ENCODE data around the gene TXNRD3. TPM values are rescaled to one million over a fixed set of nuclear protein-coding genes. Genes with fewer than 3 reads are reported as not detected.
"Not testable (repeated sequence)": the region's sequence is repeated elsewhere in the genome, so short reads cannot be mapped to it uniquely, and the experiment has no call there.

The TXNRD3 gene
- total and polyA plus RNA-seq, 8 donors = 4.4 to 8.3 (median 5.8) TPM

DNA sequence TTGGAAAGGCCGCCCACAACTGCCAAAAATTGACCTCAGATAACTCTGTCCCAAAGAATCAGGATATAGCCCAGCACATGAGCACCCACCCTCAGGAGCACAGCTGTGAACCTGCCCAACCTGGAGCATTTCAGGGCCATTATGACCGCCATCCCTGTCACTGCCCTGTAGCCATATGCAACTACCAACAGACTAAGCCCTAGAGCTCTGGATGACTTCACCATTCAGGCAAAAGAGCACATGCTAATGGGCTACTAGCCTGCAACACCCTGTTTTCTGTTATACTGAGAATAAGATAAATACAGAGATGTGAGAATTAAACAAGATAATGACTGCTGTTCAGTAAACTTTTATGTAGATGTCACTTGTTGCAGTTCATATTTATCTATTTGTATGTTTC is 45.0 kb downstream of the TXNRD3 start:
- no peaks in the 10 kb centered on the region for H3K9me3 ChIP-seq
- TF ChIP-seq, protein P1, sequence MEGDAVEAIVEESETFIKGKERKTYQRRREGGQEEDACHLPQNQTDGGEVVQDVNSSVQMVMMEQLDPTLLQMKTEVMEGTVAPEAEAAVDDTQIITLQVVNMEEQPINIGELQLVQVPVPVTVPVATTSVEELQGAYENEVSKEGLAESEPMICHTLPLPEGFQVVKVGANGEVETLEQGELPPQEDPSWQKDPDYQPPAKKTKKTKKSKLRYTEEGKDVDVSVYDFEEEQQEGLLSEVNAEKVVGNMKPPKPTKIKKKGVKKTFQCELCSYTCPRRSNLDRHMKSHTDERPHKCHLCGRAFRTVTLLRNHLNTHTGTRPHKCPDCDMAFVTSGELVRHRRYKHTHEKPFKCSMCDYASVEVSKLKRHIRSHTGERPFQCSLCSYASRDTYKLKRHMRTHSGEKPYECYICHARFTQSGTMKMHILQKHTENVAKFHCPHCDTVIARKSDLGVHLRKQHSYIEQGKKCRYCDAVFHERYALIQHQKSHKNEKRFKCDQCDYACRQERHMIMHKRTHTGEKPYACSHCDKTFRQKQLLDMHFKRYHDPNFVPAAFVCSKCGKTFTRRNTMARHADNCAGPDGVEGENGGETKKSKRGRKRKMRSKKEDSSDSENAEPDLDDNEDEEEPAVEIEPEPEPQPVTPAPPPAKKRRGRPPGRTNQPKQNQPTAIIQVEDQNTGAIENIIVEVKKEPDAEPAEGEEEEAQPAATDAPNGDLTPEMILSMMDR (IDR thresholded peaks at IDR 0.05) = no peak
- H3K27me3 ChIP-seq = no peaks in the 10 kb centered on the region
- no peak overlapping the region for H3K27ac ChIP-seq
- no peak overlapping the region for H3K4me3 ChIP-seq
- DNase-seq (no peak), ATAC-seq (no peak), FAIRE-seq (no peak)
- H3K4me1 ChIP-seq = no peaks in the 10 kb centered on the region
- peaks cover 0 to 30% (median 8%) of the 10 kb centered on the region in 3 donors for H3K36me3 ChIP-seq
- intact Hi-C loops (cut with DNase I) = no loop called here
- WGBS, 2 donors = 94 to 100% methylated on average over 2 of the region's 2 CpGs

DNA sequence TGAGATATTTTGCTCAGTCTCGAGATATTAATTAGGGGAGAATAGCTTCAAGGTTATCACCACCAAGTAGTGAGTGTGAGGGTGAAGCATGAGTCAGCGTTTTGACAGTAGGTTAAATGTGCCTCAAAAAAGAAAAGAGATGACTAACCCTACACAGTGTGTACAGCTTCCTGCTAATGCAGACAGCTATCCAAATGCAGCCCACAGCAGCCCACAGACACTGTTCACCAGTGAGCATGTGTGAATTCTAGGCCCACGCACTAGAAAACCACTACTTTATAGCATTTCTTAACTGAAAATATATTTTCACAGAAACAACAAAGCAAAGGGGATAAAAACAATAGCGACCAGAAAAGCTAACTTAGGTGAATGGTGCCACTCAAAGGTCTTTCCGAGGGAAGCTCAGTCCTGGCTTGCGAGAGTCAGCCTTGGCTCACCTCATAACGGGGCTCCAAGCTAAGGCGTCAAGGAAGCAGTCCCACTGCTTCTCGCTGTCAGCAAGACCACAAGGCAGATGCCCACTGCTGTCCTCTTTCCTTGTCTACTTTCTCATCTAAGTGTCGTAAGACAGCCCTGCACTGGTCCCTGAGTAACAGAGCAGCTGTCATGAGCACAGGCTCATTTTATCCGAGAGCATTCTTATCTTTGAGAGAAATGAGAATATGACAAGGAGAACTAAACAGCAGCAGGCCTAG is 47.6 kb downstream of the TXNRD3 start:
- FAIRE-seq (no peak), DNase-seq (no peak), ATAC-seq (no peak)
- WGBS, 2 donors = 89 to 90% methylated on average over 11 of the region's 11 CpGs
- TF ChIP-seq, protein P1 (IDR thresholded peaks at IDR 0.05) = no peak
- Histone ChIP-seq H3K27me3 (no peaks in the 10 kb centered on the region), H3K36me3 (peaks cover 0 to 35% (median 8%) of the 10 kb centered on the region in 3 donors), H3K4me1 (no peaks in the 10 kb centered on the region), H3K27ac (no peak overlapping the region), H3K4me3 (no peak overlapping the region), H3K9me3 (no peaks in the 10 kb centered on the region)
- intact Hi-C loops (cut with DNase I) = no loop called here

DNA sequence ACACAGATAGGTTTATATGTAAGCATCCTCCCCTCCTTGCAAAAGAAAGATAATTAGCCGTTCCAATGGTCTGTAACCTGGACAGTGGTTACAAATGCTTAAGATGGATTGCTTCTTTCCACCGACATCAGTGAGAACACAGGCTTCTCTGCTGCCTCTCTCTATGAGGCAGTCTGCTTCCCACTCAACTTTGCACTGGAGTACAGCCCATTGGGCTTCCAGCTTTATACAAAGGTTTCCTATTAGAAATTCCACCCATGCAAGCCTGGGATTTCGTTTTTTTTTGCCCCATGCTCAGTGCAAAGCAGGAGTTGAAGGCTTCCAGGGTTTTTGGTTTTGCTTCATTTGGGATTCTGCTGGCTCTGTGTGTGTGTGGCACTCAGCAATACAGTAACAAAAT is 48.9 kb downstream of the TXNRD3 start:
- Histone ChIP-seq H3K4me1 (no peaks in the 10 kb centered on the region), H3K4me3 (no peak overlapping the region), H3K27ac (no peak overlapping the region), H3K9me3 (no peaks in the 10 kb centered on the region), H3K27me3 (no peaks in the 10 kb centered on the region), H3K36me3 (peaks cover 0 to 35% (median 8%) of the 10 kb centered on the region in 3 donors)
- TF ChIP-seq, protein P1 (IDR thresholded peaks at IDR 0.05) = no peak
- 81 to 91% methylated on average over 3 of the region's 3 CpGs for WGBS, 2 donors
- FAIRE-seq (no peak), DNase-seq (no peak), ATAC-seq (no peak)
- intact Hi-C loops (cut with DNase I) = no loop called here

DNA sequence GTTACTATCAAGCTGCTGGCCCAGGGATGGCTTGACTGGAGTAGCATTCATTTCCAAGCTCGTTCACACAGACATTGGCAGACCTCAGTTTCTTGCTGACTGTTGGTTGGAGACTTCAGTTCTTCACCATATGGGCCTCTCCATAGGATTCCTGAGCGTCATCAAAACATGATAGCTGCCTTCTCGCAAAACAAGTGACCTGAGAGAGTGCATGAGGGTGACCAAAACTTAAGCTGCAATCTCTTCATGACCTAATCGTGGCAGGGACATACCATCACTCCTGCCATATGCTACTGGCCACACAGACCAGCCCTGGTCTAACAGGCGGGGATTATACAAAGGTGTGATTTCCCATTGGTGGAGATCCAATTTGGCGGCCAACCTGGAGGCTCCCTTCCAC is 50.2 kb downstream of the TXNRD3 start:
- Histone ChIP-seq H3K4me1 (no peaks in the 10 kb centered on the region), H3K9me3 (no peaks in the 10 kb centered on the region), H3K27me3 (no peaks in the 10 kb centered on the region), H3K27ac (no peak overlapping the region), H3K4me3 (no peak overlapping the region), H3K36me3 (peaks cover 0 to 34% (median 3%) of the 10 kb centered on the region in 3 donors)
- intact Hi-C loops (cut with DNase I) = no loop called here
- DNase-seq (no peak), ATAC-seq (no peak), FAIRE-seq (no peak)
- WGBS, 2 donors = 92 to 93% methylated on average over 6 of the region's 6 CpGs
- TF ChIP-seq, protein P1 (IDR thresholded peaks at IDR 0.05) = no peak

DNA sequence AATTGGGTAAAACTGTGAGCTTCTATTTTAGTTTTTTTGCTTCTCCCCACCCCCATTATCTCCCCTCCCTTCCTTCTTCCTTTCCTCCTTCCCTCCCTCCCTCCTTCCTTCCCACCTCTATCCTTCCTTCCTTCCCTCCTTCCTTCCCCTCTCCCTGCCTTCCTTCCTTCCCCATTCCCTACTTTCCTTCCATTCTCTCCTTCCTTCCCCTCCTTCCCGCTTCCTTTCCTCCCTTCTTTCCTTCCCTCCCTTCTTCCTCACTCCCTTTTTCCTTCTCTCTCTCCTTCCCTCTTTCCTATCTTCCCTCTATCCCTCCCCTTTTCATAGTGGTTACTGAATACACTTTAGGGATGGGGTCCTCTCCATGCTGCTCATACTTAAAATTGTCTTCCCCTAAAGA is 55.8 kb downstream of the TXNRD3 start:
- DNase-seq (no peak), FAIRE-seq (no peak), ATAC-seq (no peak)
- TF ChIP-seq, protein P1 (IDR thresholded peaks at IDR 0.05) = no peak
- intact Hi-C loops (cut with DNase I) = no loop called here
- Histone ChIP-seq H3K27ac (no peak overlapping the region), H3K9me3 (no peaks in the 10 kb centered on the region), H3K27me3 (no peaks in the 10 kb centered on the region), H3K4me1 (no peaks in the 10 kb centered on the region), H3K4me3 (no peak overlapping the region), H3K36me3 (no peaks in the 10 kb centered on the region)
- 0% methylated on average over 1 of the region's 1 CpG for WGBS, 2 donors

DNA sequence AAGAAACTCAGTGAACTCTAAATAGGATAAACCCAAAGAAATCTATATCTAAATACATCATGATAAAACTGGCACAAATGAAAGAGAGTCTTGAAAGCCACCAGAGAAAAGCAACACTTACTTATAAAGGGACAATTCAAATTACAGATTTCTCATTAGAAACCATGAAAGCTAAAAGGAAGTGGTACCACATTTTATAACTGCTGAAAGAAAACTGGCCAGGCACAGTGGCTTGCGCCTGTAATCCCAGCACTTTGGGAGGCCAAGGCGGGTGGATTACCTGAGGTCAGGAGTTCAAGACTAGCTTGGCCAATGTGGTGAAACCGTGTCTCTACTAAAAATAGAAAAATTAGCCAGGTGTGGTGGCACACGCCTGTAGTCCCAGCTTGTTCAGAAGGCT is 59.4 kb downstream of the TXNRD3 start:
- H3K27ac ChIP-seq; H3K27me3 ChIP-seq; ATAC-seq; H3K36me3 ChIP-seq; DNase-seq; H3K4me1 ChIP-seq; H3K4me3 ChIP-seq; FAIRE-seq; H3K9me3 ChIP-seq; intact Hi-C loops (cut with DNase I): not testable (repeated sequence)
- 92 to 93% methylated on average over 4 of the region's 4 CpGs for WGBS, 2 donors

DNA sequence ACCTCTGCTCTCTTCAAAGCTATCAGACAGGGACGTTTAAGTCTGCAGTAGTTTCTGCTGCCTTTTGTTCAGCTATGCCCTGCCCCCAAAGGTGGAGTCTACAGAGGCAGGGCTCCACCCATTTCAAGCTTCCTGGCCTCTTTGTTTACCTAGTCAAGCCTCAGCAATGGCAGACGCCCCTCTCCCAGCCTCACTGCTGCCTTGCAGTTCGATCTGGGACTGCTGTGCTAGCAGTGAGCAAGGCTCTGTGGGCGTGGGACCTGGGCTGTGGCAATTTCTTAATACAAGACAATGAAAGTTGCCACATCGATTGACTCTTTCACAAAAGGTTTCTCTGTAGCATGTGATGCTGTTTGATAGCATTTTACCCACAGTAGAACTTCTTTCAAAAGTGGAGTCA is 63.4 kb downstream of the TXNRD3 start:
- ATAC-seq; H3K4me1 ChIP-seq; FAIRE-seq; H3K27ac ChIP-seq; H3K4me3 ChIP-seq; DNase-seq; H3K27me3 ChIP-seq; H3K36me3 ChIP-seq; H3K9me3 ChIP-seq; intact Hi-C loops (cut with DNase I): not testable (repeated sequence)
- WGBS, 2 donors = 58 to 61% methylated on average over 5 of the region's 5 CpGs
